ENCODE measurements around the gene CYP2A13. TPM values are rescaled to one million over a fixed set of nuclear protein-coding genes. Genes with fewer than 3 reads are reported as not detected.
"Not testable (repeated sequence)": the region's sequence is repeated elsewhere in the genome, so short reads cannot be mapped to it uniquely, and the experiment has no call there.

The CYP2A13 gene
- not detected for total RNA-seq

- Histone ChIP-seq H3K4me3 (no peak within 1 kb of the TSS), H3K27me3 (no peaks in the 10 kb centered on the region), H3K27ac (no peak within 1 kb of the TSS), H3K36me3 (no peaks in the 10 kb centered on the region), H3K4me1 (peaks cover 6% of the 10 kb centered on the region), H3K9me3 (no peaks in the 10 kb centered on the region)
- intact Hi-C loops (cut with DNase I), result no loop called here
- TF ChIP-seq POLR2A (IDR thresholded peaks at IDR 0.05), result no peak
- no peak for TF ChIP-seq CTCF (IDR thresholded peaks at IDR 0.05)
- no peak for TF ChIP-seq POLR2AphosphoS5 (IDR thresholded peaks at IDR 0.05; ENCODE audit: insufficient read depth in 1 of 2, low read depth in 1 of 2)
- no peak for DNase-seq (ENCODE audit: extremely low spot score in 2 of 2)
Observed at GRCh38 chr19:41088151-41088550, at the start of gene CYP2A13. TSS of gene CYP2A13 (plus strand) at chr19:41088451. CDS start at chr19:41088472, 21 bp downstream.

GRCh38 chr19:41039806-41040205, 48.4 kb upstream of the CYP2A13 start:
- H3K36me3 ChIP-seq, result no peaks in the 10 kb centered on the region
- H3K27ac ChIP-seq, result no peak overlapping the region
- DNase-seq (ENCODE audit: extremely low spot score in 2 of 2), result no peak
- no peaks in the 10 kb centered on the region for H3K27me3 ChIP-seq
- intact Hi-C loops (cut with DNase I), result no loop called here
- H3K4me1 ChIP-seq, result no peaks in the 10 kb centered on the region
- no peak overlapping the region for H3K4me3 ChIP-seq
- no peak for TF ChIP-seq POLR2AphosphoS5 (IDR thresholded peaks at IDR 0.05; ENCODE audit: insufficient read depth in 1 of 2, low read depth in 1 of 2)
- TF ChIP-seq CTCF (IDR thresholded peaks at IDR 0.05), result no peak
- TF ChIP-seq POLR2A (IDR thresholded peaks at IDR 0.05), result no peak
- no peaks in the 10 kb centered on the region for H3K9me3 ChIP-seq

- H3K9me3 ChIP-seq; intact Hi-C loops (cut with DNase I); H3K4me1 ChIP-seq; DNase-seq (ENCODE audit: extremely low spot score in 2 of 2); H3K4me3 ChIP-seq; H3K27me3 ChIP-seq; H3K36me3 ChIP-seq; H3K27ac ChIP-seq: not testable (repeated sequence)
Observed at GRCh38 chr19:41045095-41045494, 43.2 kb upstream of the CYP2A13 start.

GRCh38 chr19:41050426-41050825, 37.8 kb upstream of the CYP2A13 start:
- intact Hi-C loops (cut with DNase I), result no loop called here
- DNase-seq (ENCODE audit: extremely low spot score in 2 of 2), result no peak
- H3K9me3 ChIP-seq, result no peaks in the 10 kb centered on the region
- no peak overlapping the region for H3K4me3 ChIP-seq
- H3K36me3 ChIP-seq, result no peaks in the 10 kb centered on the region
- H3K27ac ChIP-seq, result no peak overlapping the region
- TF ChIP-seq CTCF (IDR thresholded peaks at IDR 0.05) (no peak), POLR2AphosphoS5 (IDR thresholded peaks at IDR 0.05; ENCODE audit: insufficient read depth in 1 of 2, low read depth in 1 of 2) (no peak), POLR2A (IDR thresholded peaks at IDR 0.05) (no peak)
- H3K4me1 ChIP-seq, result no peaks in the 10 kb centered on the region
- no peaks in the 10 kb centered on the region for H3K27me3 ChIP-seq

GRCh38 chr19:41052162-41052561, 36.1 kb upstream of the CYP2A13 start:
- H3K27me3 ChIP-seq; H3K4me1 ChIP-seq; H3K36me3 ChIP-seq; DNase-seq (ENCODE audit: extremely low spot score in 2 of 2); H3K27ac ChIP-seq; H3K9me3 ChIP-seq; H3K4me3 ChIP-seq; intact Hi-C loops (cut with DNase I): not testable (repeated sequence)

- H3K36me3 ChIP-seq; H3K4me1 ChIP-seq; DNase-seq (ENCODE audit: extremely low spot score in 2 of 2); H3K4me3 ChIP-seq; H3K9me3 ChIP-seq; H3K27ac ChIP-seq; intact Hi-C loops (cut with DNase I); H3K27me3 ChIP-seq: not testable (repeated sequence)
Observed at GRCh38 chr19:41053331-41053730, 34.9 kb upstream of the CYP2A13 start.

- no peaks in the 10 kb centered on the region for H3K4me1 ChIP-seq
- H3K27ac ChIP-seq, result no peak overlapping the region
- intact Hi-C loops (cut with DNase I), result no loop called here
- H3K9me3 ChIP-seq, result no peaks in the 10 kb centered on the region
- DNase-seq (ENCODE audit: extremely low spot score in 2 of 2), result no peak
- TF ChIP-seq POLR2AphosphoS5 (IDR thresholded peaks at IDR 0.05; ENCODE audit: insufficient read depth in 1 of 2, low read depth in 1 of 2), result no peak
- no peak for TF ChIP-seq CTCF (IDR thresholded peaks at IDR 0.05)
- no peak for TF ChIP-seq POLR2A (IDR thresholded peaks at IDR 0.05)
- H3K36me3 ChIP-seq, result no peaks in the 10 kb centered on the region
- H3K4me3 ChIP-seq, result no peak overlapping the region
- no peaks in the 10 kb centered on the region for H3K27me3 ChIP-seq
Observed at GRCh38 chr19:41064974-41065569, 23.2 kb upstream of the CYP2A13 start.

Measured in vagina (tissue), 2 donors.